Ovary (tissue), 3 donors: Measurements from ENCODE around the gene TNFRSF4.

Source experiments
- CTCF ChIP-seq, 3 donors: fragments of 450-650 bp in 2 of 3; fragments of 200-600 bp in 1 of 3; IDR thresholded peaks; one replicate each; pipeline versions ENCODE4 v1.5.1 to v1.8.0; 2016 to 2022; ENCODE audit warnings: antibody characterized with exemption in 3 of 3, mild to moderate bottlenecking in 1 of 3
- EP300 ChIP-seq: sonication (generic); formaldehyde crosslinking; IDR thresholded peaks from one replicate; pipeline ENCODE4 v1.6.1; 2017; ENCODE audit warnings: antibody characterized with exemption
- donor health status: DM: no; HTN: no; CAD: no.

GRCh38 chr1:1218524-1219200, 4.7 kb upstream of the TNFRSF4 start:
- no peak for TF ChIP-seq CTCF (IDR thresholded peaks at IDR 0.05)
- TF ChIP-seq EP300, result no peak
